Progenitor cell of endocrine pancreas (in vitro differentiated cells): ENCODE measurements around the gene NAV3. TPM values are rescaled to one million over a fixed set of nuclear protein-coding genes. Genes with fewer than 3 reads are reported as not detected.

Source experiments
- DNase-seq: peaks from one replicate; pipeline ENCODE4 v3.0.0; 2021; ENCODE audit warnings: low spot score; ENCODE audit not compliant: unreplicated experiment
- H3K27ac Mint-ChIP-seq: 2 replicates; pipeline ENCODE4 v1.8.0; 2021; ENCODE audit warnings: mild to moderate bottlenecking, moderate library complexity, mixed read lengths
- H3K27me3 Mint-ChIP-seq: 2 replicates; pipeline ENCODE4 v1.8.0; 2021; ENCODE audit warnings: mixed read lengths
- H3K36me3 Mint-ChIP-seq: 2 replicates; pipeline ENCODE4 v1.8.0; 2022; ENCODE audit warnings: mixed read lengths; ENCODE audit not compliant: insufficient read depth
- H3K4me1 Mint-ChIP-seq: 2 replicates; pipeline ENCODE4 v1.8.0; 2021; ENCODE audit warnings: low read depth, mixed read lengths
- H3K4me3 Mint-ChIP-seq: 2 replicates; pipeline ENCODE4 v1.8.0; 2021; ENCODE audit warnings: low read depth, mild to moderate bottlenecking, moderate library complexity, mixed read lengths
- H3K9me3 Mint-ChIP-seq: 2 replicates; pipeline ENCODE4 v1.8.0; 2021; ENCODE audit warnings: low read depth, mixed read lengths
- CTCF ChIP-seq: fragments of 200-600 bp; sonication (generic); IDR thresholded peaks from one replicate; pipeline ENCODE4 v1.5.0; 2021; ENCODE audit warnings: antibody characterized with exemption, mild to moderate bottlenecking; ENCODE audit not compliant: unreplicated experiment
- total RNA-seq: library from RNA; stranded (reverse); gene quantifications from 2 replicates; pipeline ENCODE4 v1.2.1, GENCODE V29; 2021

Gene NAV3
- total RNA-seq, 1 donor from 2014 or later = 11.5 TPM

DNA sequence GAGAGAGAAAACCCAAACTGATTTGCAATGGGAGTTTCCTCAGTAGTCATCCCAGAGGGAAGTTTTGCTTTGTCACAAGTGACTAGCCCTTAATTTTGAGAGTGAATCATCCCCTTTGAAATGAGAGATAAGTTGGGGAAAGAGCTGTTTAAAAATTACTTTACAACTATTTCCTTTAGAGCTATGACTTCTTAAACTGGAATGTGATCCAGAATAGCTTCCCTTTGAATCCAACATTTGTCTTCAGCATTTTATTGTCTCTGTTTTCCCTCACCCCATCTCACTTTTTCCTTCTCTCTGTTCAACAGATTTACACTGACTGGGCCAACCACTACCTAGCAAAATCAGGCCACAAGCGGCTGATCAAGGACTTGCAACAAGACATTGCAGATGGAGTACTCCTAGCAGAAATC, 109.3 kb downstream of the NAV3 start:
- no peak for TF ChIP-seq CTCF
- Mint-ChIP-seq H3K27me3 (no peaks in the 10 kb centered on the region), H3K4me3 (no peak overlapping the region), H3K27ac (peak overlapping the region; percentile 17), H3K36me3 (no peaks in the 10 kb centered on the region), H3K9me3 (no peaks in the 10 kb centered on the region), H3K4me1 (no peaks in the 10 kb centered on the region)
- no peak for DNase-seq

DNA sequence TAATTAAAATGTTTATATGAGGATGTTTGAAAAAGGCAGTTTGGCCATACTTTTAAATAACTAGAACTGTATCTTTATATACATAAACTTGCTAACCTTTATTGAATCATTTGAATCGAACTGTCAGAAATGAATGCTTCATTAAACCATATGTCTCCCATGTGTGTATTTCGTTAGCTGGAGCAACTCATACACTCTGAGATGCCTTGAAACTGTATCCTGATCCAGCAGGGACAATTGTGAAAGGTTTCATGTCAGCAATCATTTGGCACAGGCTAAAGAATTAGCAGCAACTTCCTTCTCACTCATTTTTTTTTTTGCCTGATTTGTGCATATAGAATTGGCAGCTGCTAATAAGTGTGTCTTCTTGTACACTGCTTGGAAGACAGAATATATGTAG, 109.9 kb downstream of the NAV3 start:
- Mint-ChIP-seq H3K27me3 (no peaks in the 10 kb centered on the region), H3K9me3 (no peaks in the 10 kb centered on the region), H3K4me1 (no peaks in the 10 kb centered on the region), H3K4me3 (no peak overlapping the region), H3K27ac (no peak overlapping the region), H3K36me3 (no peaks in the 10 kb centered on the region)
- no peak for TF ChIP-seq CTCF
- no peak for DNase-seq

- Mint-ChIP-seq H3K4me3 (no peak overlapping the region), H3K4me1 (no peaks in the 10 kb centered on the region), H3K9me3 (no peaks in the 10 kb centered on the region), H3K36me3 (no peaks in the 10 kb centered on the region), H3K27ac (no peak overlapping the region), H3K27me3 (no peaks in the 10 kb centered on the region)
- TF ChIP-seq CTCF = no peak
- DNase-seq = no peak
Measured at GRCh38 chr12:77941401-77941800, 110.7 kb downstream of the NAV3 start.

GRCh38 chr12:77943466-77943865, 112.8 kb downstream of the NAV3 start:
- Mint-ChIP-seq H3K4me3 (no peak overlapping the region), H3K27me3 (no peaks in the 10 kb centered on the region)

GRCh38 chr12:77946541-77947061, 115.9 kb downstream of the NAV3 start:
- H3K9me3 Mint-ChIP-seq = peaks cover 6% of the 10 kb centered on the region
- TF ChIP-seq CTCF = no peak
- no peaks in the 10 kb centered on the region for H3K27me3 Mint-ChIP-seq
- no peak for DNase-seq
- no peak overlapping the region for H3K27ac Mint-ChIP-seq
- H3K36me3 Mint-ChIP-seq = no peaks in the 10 kb centered on the region
- H3K4me1 Mint-ChIP-seq = no peaks in the 10 kb centered on the region
- H3K4me3 Mint-ChIP-seq = no peak overlapping the region

More at GRCh38 chr12:77943466-77943865, 112.8 kb downstream of the NAV3 start:
- H3K36me3 Mint-ChIP-seq = no peaks in the 10 kb centered on the region
- no peak overlapping the region for H3K27ac Mint-ChIP-seq
- no peaks in the 10 kb centered on the region for H3K9me3 Mint-ChIP-seq
- no peaks in the 10 kb centered on the region for H3K4me1 Mint-ChIP-seq
- TF ChIP-seq CTCF = no peak
- no peak for DNase-seq
